ENCODE results near the gene PIAS1. TPM values are rescaled to one million over a fixed set of nuclear protein-coding genes. Genes with fewer than 3 reads are reported as not detected.

PIAS1 gene
- total RNA-seq, 2 experiments from 2014 or later, result 44.1 to 59.0 TPM

DNA sequence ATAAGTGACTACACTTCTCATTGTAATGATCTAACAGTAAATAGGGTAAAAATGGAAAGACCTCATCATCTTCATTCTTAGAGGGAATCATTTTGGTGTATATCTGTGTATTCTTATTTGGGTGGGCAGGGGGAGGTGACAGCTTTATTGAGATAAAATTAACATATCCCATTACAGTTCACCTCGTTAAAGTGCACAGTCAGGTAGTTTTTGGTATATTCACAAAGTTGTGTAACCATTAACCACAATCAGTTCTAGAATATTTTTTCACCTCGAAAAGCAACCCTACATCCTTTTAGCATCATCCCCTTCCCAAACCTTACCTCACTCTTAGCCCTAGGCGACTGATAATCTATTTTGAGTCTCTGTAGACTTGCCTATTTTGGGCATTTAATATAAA lies 8.1 kb downstream of the PIAS1 start:
- no peaks in the 10 kb centered on the region for H3K9me2 ChIP-seq (ENCODE audit: insufficient read depth, low read length)
- TF ChIP-seq EZH2phosphoT487 (IDR thresholded peaks at IDR 0.05; ENCODE audit: borderline replicate concordance, low read depth, low read length), result no peak
- TF ChIP-seq, protein P1, sequence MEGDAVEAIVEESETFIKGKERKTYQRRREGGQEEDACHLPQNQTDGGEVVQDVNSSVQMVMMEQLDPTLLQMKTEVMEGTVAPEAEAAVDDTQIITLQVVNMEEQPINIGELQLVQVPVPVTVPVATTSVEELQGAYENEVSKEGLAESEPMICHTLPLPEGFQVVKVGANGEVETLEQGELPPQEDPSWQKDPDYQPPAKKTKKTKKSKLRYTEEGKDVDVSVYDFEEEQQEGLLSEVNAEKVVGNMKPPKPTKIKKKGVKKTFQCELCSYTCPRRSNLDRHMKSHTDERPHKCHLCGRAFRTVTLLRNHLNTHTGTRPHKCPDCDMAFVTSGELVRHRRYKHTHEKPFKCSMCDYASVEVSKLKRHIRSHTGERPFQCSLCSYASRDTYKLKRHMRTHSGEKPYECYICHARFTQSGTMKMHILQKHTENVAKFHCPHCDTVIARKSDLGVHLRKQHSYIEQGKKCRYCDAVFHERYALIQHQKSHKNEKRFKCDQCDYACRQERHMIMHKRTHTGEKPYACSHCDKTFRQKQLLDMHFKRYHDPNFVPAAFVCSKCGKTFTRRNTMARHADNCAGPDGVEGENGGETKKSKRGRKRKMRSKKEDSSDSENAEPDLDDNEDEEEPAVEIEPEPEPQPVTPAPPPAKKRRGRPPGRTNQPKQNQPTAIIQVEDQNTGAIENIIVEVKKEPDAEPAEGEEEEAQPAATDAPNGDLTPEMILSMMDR (conservative IDR thresholded peaks at IDR 0.05; ENCODE audit: low read length), result no peak
- H3K36me3 ChIP-seq (ENCODE audit: insufficient read depth, low read length), result peaks cover 42% of the 10 kb centered on the region
- H3K4me2 ChIP-seq (ENCODE audit: low read length), result peak overlapping the region; percentile 1; the same call in 1 of the 2 replicates
- no peaks in the 10 kb centered on the region for H3K9me3 ChIP-seq (ENCODE audit: low read length)
- H3K27ac ChIP-seq (ENCODE audit: low read depth, low read length, poor library complexity, severe bottlenecking), result no peak overlapping the region
- ChIA-PET CTCF (ENCODE audit: unreplicated experiment) (no interaction called here), POLR2A (no interaction called here)
- H4K20me1 ChIP-seq (ENCODE audit: insufficient read depth, low read length), result peaks cover 34% of the 10 kb centered on the region
- H3K79me2 ChIP-seq (ENCODE audit: insufficient read depth, low read depth, low read length), result peaks cover 100% of the 10 kb centered on the region
- no peak overlapping the region for H3K4me3 ChIP-seq (ENCODE audit: low read depth, low read length, poor library complexity, severe bottlenecking)
- peaks cover 39% of the 10 kb centered on the region for H3K4me1 ChIP-seq (ENCODE audit: insufficient read depth, low read length, poor library complexity, severe bottlenecking)
- intact Hi-C loops (cut with micrococcal nuclease; ENCODE audit: unreplicated experiment), result no loop called here
- H2AFZ ChIP-seq (ENCODE audit: low read length), result no peak overlapping the region
- DNase-seq (ENCODE audit: low spot score), result no peak
- BruUV-seq (replicated peaks), result no TSS peak

DNA sequence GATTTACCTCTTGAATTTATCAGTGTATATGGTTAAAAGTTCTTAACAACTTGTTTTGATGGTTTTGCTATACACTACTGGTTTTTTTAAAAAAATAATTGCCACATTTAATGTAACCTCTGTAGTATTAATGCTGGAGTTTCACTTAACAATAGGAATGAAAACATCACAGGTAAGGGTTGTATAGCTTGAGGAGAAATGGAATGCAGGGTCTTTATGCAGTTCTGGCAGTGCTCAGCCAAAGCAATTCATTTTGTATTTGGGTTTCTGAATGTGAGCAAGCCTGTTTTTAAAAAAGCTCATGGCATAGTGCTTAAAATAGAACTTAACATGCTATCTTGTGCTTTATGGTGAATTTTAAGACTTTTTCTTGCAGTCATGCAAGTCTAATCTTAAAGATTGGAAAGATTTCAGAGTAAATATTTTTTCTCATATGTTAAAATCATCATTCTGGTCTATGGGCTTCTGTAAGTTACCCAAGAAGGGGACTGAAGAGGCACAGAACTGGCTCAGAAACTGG lies 8.9 kb downstream of the PIAS1 start:
- DNase-seq (ENCODE audit: low spot score), result no peak
- no peaks in the 10 kb centered on the region for H3K9me3 ChIP-seq (ENCODE audit: low read length)
- BruUV-seq (replicated peaks), result no TSS peak
- H3K27ac ChIP-seq (ENCODE audit: low read depth, low read length, poor library complexity, severe bottlenecking), result no peak overlapping the region
- no peaks in the 10 kb centered on the region for H3K9me2 ChIP-seq (ENCODE audit: insufficient read depth, low read length)
- no peak overlapping the region for H3K4me3 ChIP-seq (ENCODE audit: low read depth, low read length, poor library complexity, severe bottlenecking)
- peaks cover 100% of the 10 kb centered on the region for H3K79me2 ChIP-seq (ENCODE audit: insufficient read depth, low read depth, low read length)
- H3K4me2 ChIP-seq (ENCODE audit: low read length), result peak overlapping the region; percentile 22; the same call in 1 of the 2 replicates
- intact Hi-C loops (cut with micrococcal nuclease; ENCODE audit: unreplicated experiment), result no loop called here
- peaks cover 47% of the 10 kb centered on the region for H3K36me3 ChIP-seq (ENCODE audit: insufficient read depth, low read length)
- ChIA-PET CTCF (ENCODE audit: unreplicated experiment) (no interaction called here), POLR2A (no interaction called here)
- peaks cover 31% of the 10 kb centered on the region for H3K4me1 ChIP-seq (ENCODE audit: insufficient read depth, low read length, poor library complexity, severe bottlenecking)
- no peak for TF ChIP-seq EZH2phosphoT487 (IDR thresholded peaks at IDR 0.05; ENCODE audit: borderline replicate concordance, low read depth, low read length)
- TF ChIP-seq, protein P1 (conservative IDR thresholded peaks at IDR 0.05; ENCODE audit: low read length), result no peak
- no peak overlapping the region for H2AFZ ChIP-seq (ENCODE audit: low read length)
- H4K20me1 ChIP-seq (ENCODE audit: insufficient read depth, low read length), result peaks cover 31% of the 10 kb centered on the region

DNA sequence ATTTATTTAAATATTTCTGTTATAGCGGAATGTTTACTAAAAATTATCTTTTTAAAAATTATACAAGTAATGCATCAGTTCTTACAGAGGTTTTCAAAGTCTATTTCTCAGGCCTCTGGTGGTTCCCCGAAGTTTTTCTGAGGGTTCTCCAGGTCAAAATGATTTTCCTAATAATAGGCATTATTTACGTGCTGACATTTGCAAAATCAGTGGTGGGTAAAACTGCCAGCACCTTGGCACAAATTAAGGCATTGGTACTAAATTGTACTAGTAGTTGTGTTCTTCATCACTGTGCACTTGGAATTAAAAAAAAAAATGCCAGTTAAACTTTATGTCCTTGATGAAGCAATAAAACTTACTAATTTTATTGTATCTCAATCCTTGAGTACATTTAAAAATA lies 9.5 kb downstream of the PIAS1 start:
- ChIA-PET POLR2A (interaction anchor here (1.5 kb wide), 1 partner anchor 11 kb away, joined by 4 read pairs; no protein-coding TSS in a partner anchor), CTCF (ENCODE audit: unreplicated experiment) (no interaction called here)
- no peak for TF ChIP-seq EZH2phosphoT487 (IDR thresholded peaks at IDR 0.05; ENCODE audit: borderline replicate concordance, low read depth, low read length)
- TF ChIP-seq, protein P1 (conservative IDR thresholded peaks at IDR 0.05; ENCODE audit: low read length), result no peak
- Histone ChIP-seq H3K36me3 (ENCODE audit: insufficient read depth, low read length) (peaks cover 48% of the 10 kb centered on the region), H3K4me2 (ENCODE audit: low read length) (no peak overlapping the region), H3K4me1 (ENCODE audit: insufficient read depth, low read length, poor library complexity, severe bottlenecking) (peaks cover 27% of the 10 kb centered on the region), H4K20me1 (ENCODE audit: insufficient read depth, low read length) (peaks cover 27% of the 10 kb centered on the region), H3K4me3 (ENCODE audit: low read depth, low read length, poor library complexity, severe bottlenecking) (no peak overlapping the region), H3K79me2 (ENCODE audit: insufficient read depth, low read depth, low read length) (peaks cover 100% of the 10 kb centered on the region), H3K9me3 (ENCODE audit: low read length) (no peaks in the 10 kb centered on the region), H2AFZ (ENCODE audit: low read length) (no peak overlapping the region), H3K9me2 (ENCODE audit: insufficient read depth, low read length) (no peaks in the 10 kb centered on the region), H3K27ac (ENCODE audit: low read depth, low read length, poor library complexity, severe bottlenecking) (no peak overlapping the region)
- DNase-seq (ENCODE audit: low spot score), result no peak
- intact Hi-C loops (cut with micrococcal nuclease; ENCODE audit: unreplicated experiment), result no loop called here
- BruUV-seq (replicated peaks), result no TSS peak
